Measurements from ENCODE around the gene TTC23.

The TTC23 gene

DNA sequence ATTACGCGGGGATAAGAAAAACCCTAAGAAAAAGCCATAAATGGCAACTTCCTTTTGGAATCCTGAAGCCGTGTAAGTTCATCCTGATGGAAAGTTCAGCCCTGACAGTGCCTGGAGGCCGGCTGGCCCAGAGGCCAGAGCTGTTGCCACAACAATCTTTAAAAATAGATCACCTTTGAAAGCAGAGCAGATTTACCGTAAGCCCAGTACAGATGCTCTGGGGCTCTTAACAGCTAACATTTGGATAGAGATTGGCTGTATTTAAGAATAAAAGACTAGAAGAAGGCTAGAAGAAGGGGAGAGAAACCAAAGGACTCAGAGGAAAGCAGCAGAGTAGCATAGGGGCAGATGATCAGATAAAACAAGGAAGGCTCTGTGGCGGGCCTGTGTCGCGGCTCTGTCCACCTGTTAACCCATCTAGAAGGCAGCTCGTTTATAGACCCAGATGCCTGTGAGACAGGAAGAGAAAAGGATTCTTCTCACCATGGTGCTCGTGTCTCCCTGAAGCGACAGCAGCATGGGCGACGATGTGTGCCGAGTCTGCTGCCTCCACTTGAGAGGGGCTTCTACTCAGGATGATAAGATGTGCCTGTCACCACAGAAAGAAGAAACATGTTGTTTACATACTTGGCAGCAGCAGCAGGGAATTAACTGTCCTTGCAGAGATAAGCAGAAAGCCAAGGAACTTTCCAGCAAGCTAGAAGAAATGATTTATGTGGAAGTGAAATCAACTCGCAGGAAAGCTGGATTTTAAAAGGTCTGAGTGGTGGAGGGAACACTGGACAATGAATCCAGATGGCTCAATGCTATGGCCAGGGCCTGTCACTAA lies 74.6 kb downstream of the TTC23 start:
- no peak for DNase-seq (ENCODE audit: low read depth in 1 of 2, low spot score in 1 of 2)
- H3K27me3 ChIP-seq (ENCODE audit: insufficient read depth, poor library complexity, severe bottlenecking), result no peaks in the 10 kb centered on the region
- no peak overlapping the region for H3K27ac ChIP-seq (replicated peaks)
- H3K4me3 ChIP-seq (replicated peaks; ENCODE audit: insufficient read depth, low read length), result no peak overlapping the region
- TF ChIP-seq, protein P1, sequence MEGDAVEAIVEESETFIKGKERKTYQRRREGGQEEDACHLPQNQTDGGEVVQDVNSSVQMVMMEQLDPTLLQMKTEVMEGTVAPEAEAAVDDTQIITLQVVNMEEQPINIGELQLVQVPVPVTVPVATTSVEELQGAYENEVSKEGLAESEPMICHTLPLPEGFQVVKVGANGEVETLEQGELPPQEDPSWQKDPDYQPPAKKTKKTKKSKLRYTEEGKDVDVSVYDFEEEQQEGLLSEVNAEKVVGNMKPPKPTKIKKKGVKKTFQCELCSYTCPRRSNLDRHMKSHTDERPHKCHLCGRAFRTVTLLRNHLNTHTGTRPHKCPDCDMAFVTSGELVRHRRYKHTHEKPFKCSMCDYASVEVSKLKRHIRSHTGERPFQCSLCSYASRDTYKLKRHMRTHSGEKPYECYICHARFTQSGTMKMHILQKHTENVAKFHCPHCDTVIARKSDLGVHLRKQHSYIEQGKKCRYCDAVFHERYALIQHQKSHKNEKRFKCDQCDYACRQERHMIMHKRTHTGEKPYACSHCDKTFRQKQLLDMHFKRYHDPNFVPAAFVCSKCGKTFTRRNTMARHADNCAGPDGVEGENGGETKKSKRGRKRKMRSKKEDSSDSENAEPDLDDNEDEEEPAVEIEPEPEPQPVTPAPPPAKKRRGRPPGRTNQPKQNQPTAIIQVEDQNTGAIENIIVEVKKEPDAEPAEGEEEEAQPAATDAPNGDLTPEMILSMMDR (IDR thresholded peaks at IDR 0.05; ENCODE audit: insufficient read depth, low read length), result no peak
- TF ChIP-seq POLR2AphosphoS5 (IDR thresholded peaks at IDR 0.05; ENCODE audit: low read depth), result no peak
- TF ChIP-seq SPI1 (IDR thresholded peaks at IDR 0.05; ENCODE audit: borderline replicate concordance, low read depth), result no peak
- TF ChIP-seq, protein P2, sequence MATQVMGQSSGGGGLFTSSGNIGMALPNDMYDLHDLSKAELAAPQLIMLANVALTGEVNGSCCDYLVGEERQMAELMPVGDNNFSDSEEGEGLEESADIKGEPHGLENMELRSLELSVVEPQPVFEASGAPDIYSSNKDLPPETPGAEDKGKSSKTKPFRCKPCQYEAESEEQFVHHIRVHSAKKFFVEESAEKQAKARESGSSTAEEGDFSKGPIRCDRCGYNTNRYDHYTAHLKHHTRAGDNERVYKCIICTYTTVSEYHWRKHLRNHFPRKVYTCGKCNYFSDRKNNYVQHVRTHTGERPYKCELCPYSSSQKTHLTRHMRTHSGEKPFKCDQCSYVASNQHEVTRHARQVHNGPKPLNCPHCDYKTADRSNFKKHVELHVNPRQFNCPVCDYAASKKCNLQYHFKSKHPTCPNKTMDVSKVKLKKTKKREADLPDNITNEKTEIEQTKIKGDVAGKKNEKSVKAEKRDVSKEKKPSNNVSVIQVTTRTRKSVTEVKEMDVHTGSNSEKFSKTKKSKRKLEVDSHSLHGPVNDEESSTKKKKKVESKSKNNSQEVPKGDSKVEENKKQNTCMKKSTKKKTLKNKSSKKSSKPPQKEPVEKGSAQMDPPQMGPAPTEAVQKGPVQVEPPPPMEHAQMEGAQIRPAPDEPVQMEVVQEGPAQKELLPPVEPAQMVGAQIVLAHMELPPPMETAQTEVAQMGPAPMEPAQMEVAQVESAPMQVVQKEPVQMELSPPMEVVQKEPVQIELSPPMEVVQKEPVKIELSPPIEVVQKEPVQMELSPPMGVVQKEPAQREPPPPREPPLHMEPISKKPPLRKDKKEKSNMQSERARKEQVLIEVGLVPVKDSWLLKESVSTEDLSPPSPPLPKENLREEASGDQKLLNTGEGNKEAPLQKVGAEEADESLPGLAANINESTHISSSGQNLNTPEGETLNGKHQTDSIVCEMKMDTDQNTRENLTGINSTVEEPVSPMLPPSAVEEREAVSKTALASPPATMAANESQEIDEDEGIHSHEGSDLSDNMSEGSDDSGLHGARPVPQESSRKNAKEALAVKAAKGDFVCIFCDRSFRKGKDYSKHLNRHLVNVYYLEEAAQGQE (IDR thresholded peaks at IDR 0.05; ENCODE audit: insufficient replicate concordance, low read depth), result no peak
- no peak for TF ChIP-seq GABPA (IDR thresholded peaks at IDR 0.05; ENCODE audit: low read depth)

- DNase-seq (ENCODE audit: low read depth in 1 of 2, low spot score in 1 of 2), result no peak
- Histone ChIP-seq H3K27me3 (ENCODE audit: insufficient read depth, poor library complexity, severe bottlenecking) (no peaks in the 10 kb centered on the region), H3K27ac (replicated peaks) (no peak overlapping the region), H3K4me3 (replicated peaks; ENCODE audit: insufficient read depth, low read length) (no peak overlapping the region)
- TF ChIP-seq SPI1 (IDR thresholded peaks at IDR 0.05; ENCODE audit: borderline replicate concordance, low read depth), result no peak
- TF ChIP-seq, protein P1 (IDR thresholded peaks at IDR 0.05; ENCODE audit: insufficient read depth, low read length), result no peak
- TF ChIP-seq GABPA (IDR thresholded peaks at IDR 0.05; ENCODE audit: low read depth), result no peak
- TF ChIP-seq, protein P2 (IDR thresholded peaks at IDR 0.05; ENCODE audit: insufficient replicate concordance, low read depth), result no peak
- no peak for TF ChIP-seq POLR2AphosphoS5 (IDR thresholded peaks at IDR 0.05; ENCODE audit: low read depth)
Observed at GRCh38 chr15:99172989-99173388, 76.4 kb downstream of the TTC23 start.

- DNase-seq (ENCODE audit: low read depth in 1 of 2, low spot score in 1 of 2), result no peak
- Histone ChIP-seq H3K27ac (replicated peaks) (no peak overlapping the region), H3K4me3 (replicated peaks; ENCODE audit: insufficient read depth, low read length) (no peak overlapping the region), H3K27me3 (ENCODE audit: insufficient read depth, poor library complexity, severe bottlenecking) (no peaks in the 10 kb centered on the region)
- TF ChIP-seq POLR2AphosphoS5 (IDR thresholded peaks at IDR 0.05; ENCODE audit: low read depth), result no peak
- TF ChIP-seq, protein P1 (IDR thresholded peaks at IDR 0.05; ENCODE audit: insufficient read depth, low read length), result no peak
- TF ChIP-seq, protein P2 (IDR thresholded peaks at IDR 0.05; ENCODE audit: insufficient replicate concordance, low read depth), result no peak
- TF ChIP-seq SPI1 (IDR thresholded peaks at IDR 0.05; ENCODE audit: borderline replicate concordance, low read depth), result no peak
- TF ChIP-seq GABPA (IDR thresholded peaks at IDR 0.05; ENCODE audit: low read depth), result no peak
Observed at GRCh38 chr15:99172171-99172570, 77.2 kb downstream of the TTC23 start.
